HG02763 (cell line): Measurements from ENCODE around the gene FZD8.
A peak's percentile ranks its signal among the peaks of the same experiment; 100 is the strongest.

ENCODE experiments used
- ATAC-seq: cut with Tn5 transposase; IDR thresholded peaks from one replicate; pipeline ENCODE4 v1.9.1; 2021; ENCODE audit warnings: mild to moderate bottlenecking, moderate library complexity; ENCODE audit not compliant: unreplicated experiment

FZD8 gene

DNA sequence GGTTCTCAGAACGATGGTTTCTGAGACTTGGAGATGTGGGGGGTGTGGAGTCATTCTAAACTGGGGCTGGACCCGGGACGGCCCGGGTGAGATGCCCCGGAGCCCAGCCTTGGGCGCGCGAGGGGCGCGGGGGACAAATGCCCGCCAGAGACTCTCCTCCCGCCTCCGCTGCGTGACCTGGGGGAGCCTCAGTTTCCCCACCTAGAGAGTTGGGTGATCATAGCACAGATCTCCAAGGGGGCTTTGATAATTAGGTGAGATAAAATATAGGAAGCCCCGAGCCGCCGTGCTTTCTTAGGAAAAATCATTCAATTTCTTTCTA lies 658 bp upstream of the FZD8 start:
- ATAC-seq = no peak

DNA sequence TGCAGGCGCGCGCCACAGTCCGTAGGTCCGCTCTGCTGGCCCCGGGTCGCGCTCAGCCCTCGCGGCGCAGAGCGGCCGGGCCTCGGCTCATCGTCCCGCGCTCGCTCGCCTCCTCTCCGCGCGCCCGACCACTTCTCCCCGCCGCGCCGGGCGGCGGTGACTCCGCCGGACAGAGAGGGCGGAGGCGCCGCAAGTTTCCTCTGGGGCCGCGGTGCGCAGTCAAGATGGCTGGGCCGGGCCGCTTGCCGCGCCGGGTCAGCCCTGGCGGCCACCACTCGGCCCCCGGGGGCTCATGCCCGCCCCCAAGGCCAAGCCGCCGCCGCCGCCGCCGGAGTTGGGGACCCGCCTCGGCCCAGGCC lies 441 bp downstream of the FZD8 start:
- ATAC-seq = peak; percentile 23

DNA sequence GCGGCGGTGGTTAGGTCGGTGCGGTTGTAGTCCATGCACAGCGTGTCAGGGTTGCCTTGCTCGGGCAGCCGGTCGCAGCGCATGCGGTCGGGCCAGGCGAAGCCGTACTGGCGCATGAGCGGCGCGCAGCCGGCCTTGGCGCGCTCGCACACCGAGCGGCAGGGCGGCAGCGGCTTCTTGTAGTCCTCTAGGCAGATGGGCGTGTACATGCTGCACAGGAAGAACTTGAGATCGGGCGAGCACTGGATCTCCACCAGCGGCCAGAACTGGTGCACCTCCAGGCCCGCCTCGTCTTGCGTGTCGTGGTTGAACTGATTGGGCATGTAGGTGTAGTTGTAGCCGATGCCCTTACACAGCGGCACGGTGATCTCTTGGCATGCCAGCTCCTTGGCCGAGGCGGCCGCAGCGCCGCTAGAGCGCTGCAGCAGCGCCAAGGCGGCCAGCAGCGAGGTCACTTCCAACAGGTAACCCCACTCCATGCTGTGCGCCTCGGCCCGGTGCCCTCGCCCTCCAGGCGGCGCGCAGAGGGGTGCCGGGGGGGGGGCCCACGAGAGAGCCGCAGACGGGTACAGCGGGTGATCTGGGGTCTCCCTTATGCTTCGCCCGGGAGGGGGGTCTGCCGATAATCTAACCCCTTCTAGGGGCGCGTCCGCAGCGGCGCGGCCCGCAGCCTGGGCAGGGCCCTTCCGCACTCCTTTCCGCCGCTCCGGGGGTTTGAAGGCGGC lies 983 bp downstream of the FZD8 start:
- no peak for ATAC-seq

DNA sequence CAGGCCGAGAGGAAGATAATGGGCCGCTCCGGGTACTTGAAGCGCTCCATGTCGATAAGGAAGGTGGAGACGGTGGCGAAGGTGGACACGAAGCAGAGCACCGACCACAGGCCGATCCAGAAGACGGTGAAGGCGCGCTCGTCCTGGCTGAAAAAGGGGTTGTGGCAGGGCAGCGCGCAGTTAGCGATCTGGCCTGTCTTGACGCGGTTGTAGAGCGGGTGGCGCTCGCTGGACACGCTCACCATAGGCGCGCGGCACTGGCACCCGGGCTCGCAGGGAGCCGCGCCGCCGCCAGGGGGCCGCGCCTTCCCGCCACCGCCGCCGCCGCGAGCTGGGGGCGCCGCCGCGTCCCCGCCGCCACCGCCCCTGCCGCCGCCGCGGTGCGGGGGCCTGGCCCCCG lies 1.6 kb downstream of the FZD8 start:
- no peak for ATAC-seq

DNA sequence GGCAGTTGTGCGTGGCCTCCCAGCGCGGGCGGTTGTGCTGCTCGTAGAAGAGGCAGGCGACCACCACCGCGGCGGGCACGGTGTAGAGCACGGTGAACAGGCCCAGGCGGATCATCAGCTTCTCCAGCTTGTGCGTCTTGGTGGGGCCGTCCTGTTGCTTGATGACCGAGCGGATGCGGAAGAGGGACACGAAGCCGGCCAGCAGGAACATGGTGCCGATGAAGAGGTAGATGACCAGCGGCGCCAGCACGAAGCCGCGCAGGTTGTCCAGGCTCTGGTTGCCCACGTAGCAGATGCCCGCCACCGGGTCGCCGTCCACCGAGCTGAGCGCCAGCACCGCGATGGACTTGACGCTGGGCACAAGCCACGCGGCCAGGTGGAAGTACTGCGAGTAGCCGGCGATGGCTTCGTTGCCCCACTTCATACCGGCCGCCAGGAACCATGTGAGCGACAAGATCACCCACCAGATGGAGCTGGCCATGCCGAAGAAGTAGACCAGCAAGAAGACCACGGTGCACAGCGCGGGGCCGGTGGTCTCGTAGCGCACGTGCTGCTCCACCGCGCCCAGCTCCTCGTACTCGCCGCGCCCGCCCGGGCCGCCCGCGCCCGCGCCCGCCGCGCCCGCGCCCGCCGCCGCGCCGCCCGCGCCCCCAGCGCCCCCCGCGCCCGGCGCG lies 2.2 kb downstream of the FZD8 start:
- no peak for ATAC-seq

DNA sequence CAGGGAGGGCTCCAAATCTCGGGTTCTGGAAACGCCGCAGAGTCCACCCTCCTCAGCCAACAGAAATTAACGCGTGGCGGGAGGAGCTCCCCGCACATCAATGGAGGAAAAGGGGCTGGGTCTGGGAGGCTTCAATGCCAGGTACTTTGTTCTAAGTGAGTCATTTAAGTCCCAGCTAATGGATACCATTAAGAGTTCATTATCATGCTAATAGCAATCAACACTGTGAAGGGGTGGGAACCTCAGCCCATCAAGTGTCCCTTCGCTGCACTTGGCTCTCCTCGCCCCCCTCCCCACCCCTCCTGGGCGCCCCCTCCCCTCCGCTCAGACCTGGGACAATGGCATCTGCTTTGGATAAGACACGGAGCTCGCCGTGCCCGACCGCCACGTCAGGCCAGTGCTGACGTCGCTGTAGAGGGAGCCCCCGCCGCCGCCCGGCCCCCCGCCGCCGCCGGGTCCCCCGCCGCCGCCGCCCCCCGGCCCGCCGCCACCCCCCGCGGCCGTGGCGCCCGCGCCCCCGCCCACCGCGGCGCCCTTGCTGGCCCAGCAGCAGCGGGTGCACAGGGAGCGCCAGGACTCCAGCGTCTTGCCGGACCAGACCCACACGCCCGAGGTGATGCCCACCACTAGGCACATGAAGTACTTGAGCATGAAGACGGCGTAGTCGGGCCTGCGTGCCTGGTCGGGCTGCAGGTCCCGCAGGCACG lies 2.9 kb downstream of the FZD8 start:
- ATAC-seq = no peak

DNA sequence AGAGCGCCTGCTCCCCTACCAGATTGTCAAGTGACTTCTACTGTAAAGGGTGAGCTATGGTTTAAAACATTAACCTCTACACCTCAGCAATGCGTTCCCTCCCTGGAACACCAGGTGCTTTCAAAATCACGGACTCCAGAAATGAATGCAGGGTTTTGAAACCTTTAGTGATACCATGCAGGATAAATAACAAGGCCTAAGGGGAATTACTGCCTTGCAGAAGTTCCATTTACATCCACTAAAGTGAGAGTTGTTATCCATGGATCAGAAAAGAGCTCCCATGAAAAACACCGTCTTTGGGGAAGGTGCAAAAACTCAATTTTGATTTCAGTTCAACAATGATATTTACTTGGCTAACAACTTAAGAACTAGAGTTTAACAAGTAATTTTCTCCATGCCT lies 4.0 kb downstream of the FZD8 start:
- no peak for ATAC-seq

DNA sequence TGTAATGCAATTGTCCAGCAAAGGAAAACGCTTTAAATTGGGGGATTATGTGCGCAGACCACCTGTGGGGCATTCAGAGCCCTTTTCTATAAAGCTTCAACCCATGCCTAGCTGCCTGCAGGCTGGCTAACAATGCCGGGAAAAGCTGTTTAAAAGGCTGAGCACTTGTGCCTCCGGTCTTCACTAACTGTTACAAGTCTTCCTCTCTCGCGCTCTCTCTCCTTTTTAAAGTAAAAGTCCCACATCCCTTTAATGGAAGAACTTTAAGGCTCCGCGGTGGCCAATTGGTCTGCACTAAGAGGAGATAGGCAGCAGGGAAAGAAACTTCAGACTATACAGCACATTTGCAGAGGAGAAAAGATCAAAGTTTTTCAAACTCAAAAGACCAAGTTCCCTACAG lies 4.6 kb downstream of the FZD8 start:
- ATAC-seq = no peak

DNA sequence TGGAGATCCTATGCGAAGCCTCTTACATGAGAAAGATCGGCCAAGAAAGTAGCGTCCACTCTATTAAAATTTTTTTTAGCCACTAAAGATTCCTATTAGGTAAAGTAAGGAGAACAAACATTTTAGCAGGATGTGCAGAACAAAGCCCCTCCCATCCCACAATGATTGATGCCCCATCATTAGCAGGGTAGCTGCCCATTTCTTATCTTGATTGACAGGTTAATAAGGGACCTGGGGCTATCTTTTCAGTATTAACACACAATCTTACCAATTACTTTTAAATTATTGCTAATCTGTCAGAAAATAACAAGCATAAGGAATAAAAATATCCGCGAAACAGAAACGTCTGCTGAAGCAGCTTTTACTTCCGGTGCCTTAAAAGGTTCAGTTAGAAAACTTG lies 5.1 kb downstream of the FZD8 start:
- no peak for ATAC-seq

DNA sequence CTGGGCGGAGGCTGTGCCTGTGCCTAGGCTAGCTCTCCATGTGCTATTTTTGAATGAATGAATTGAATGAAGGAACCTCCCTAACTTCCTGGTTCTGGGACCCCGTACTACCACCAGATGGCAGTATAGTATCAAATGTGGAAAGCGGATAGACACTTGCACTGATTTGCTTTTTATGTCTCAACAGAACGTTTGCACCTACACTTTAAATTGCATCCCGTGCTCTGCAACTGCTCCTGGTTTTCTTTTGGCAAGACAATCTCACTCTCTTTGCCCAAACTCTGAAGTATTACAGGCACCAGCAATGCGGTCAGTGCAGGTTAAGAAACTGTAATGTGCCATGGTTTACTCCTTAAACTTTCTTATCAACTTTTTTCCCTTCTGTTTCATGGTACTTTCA lies 6.5 kb downstream of the FZD8 start:
- peak; percentile 50 for ATAC-seq

DNA sequence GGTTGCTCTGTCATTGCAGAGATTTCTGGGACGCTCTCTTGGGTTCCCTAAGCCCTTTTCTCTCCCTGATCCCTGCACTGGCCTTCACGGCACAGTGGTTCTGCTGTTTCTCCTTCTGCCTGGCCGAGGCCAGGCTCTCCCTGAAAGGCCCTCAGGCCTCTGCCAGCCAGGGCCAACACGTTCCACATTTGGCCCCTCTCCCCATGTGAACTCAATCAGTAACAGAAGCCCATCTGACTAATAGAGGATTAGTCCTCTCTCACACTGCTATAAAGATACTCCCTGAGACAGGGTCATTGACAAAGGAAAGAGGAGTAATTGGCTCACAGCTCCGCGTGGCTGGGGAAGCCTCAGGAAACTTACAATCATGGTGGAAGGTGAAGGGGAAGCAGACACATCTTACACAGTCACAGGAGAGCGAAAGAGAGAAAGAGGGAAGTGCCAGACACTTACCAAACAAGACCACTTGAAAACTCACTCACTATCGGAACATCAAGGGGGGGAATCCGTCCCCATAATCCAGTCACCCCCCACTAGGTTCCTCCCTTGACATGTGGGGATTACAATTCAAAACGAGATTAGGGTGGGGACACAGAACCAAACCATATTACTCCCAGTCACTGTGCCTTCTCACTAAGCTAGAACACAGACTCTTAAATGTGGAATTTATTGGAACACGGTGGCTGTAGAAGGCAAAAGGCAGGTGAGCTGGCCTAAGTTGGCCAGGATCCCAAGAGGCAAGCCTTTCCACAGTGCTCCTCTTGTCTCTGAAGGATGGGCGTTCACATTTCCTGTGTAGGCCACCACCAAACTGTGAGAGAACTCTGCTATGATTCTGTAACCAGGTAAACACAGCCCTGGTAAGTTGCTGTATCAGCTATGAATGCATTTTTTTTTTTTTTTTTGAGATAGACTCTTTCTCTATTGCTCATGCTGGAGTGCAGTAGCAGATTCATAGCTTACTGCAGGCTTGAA lies 8.8 kb downstream of the FZD8 start:
- ATAC-seq = no peak

DNA sequence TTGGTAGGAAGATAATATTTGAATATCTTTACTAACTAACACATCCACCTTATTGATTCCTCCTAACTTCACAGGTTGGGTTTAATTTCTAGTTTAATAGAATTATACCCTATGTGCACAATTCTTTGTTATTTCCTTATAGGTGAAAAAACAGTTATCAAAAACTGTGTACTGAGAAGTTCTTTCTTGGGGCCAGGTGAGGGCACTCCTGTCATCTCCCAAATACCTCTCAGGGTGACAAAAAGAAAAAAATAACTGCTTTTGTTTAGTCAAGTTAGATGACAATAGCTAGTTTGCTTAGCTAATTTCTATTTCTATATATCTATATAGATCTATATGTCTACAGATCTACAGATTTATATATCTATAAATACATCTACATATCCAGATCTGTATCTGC lies 10.1 kb downstream of the FZD8 start:
- ATAC-seq = no peak

DNA sequence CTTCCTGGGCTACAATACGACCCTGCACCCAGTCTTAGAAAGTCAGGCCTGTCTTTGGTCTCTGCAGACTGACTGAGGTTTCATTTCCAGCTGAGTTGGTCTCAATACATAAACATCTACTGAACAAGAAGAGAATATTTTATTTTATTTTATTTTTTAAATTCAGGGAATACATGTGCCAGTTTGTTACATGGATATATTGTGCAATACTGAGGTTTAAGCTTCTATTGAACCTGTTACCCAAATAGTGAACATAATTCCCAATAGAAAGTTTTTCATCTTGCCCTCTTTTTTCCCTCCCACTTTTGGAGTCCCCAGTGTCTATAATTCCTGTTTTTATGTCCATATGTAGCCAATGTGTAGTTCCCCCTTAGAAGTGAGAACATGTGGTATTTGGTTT lies 10.7 kb downstream of the FZD8 start:
- no peak for ATAC-seq

DNA sequence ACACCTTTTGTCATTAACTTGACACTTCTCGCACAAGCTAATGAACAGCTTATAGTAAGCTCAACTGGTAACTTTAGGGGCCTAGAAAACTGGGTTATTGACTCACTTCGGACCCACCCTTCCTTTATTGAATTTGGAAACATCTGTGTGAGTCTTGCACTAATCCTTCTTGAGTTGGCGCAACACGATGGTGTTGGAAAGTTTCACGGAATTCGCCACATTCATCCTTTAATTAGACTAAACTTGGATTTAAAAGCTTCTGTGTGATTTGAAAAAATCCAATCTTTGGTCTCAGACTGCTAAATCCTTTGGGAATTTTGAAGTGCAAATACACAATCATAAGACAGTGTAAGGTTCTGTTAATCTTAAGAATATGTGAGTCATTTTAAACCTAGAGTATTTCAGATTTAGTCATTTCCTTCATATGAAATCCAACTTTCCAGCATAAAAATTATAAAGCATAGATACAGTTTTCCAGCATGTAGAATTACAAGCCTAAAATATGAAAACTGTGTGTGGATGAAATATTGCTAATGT lies 15.1 kb downstream of the FZD8 start:
- no peak for ATAC-seq

DNA sequence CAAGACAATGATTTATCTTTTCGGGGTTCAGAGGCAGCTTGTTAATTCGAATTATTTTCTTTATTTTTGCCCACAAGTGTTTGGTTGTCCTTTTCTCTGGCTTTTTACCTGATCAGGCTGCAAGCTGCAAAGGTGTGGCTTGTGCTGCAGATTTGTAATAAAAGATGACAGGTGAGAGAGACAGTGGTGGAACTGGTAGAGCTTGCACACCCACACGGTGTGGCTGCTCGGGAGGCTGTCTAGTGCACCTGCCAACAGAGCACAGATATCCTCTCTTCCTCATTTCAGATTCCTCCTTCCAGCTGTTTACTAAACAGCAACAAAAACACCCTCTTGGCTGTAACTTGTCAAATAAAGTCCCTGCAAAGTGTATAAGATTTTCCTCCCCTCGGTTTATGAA lies 27.8 kb downstream of the FZD8 start:
- no peak for ATAC-seq

DNA sequence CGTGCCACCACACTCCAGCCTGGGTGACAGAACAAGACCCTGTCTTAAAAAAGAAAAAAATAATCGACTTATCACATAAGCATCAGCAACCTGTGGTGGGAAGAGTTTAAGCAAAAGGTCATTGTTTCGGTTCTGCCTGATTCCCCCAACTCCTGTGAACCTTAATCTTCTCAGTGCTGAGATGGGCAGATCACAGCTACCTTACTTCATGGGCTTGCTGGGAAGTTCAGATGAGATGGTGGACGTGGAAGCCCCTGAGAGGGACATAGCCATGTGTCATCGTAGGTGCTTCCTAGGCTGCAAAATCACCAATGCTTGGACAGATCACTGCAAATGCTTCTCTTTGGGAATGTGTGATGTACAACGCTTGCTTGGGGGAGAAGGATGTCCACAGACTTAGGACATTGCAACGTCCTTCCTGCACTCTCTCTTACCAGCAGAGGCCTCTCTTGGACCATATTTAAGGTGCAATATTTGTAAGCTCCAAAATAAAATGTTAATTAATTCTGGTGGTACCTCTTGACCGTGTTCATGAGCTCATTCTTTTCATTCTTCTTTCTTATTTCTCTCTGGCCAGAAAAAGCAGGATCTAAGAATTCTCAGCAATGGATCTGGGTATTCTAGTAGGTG lies 28.4 kb downstream of the FZD8 start:
- ATAC-seq = no peak

DNA sequence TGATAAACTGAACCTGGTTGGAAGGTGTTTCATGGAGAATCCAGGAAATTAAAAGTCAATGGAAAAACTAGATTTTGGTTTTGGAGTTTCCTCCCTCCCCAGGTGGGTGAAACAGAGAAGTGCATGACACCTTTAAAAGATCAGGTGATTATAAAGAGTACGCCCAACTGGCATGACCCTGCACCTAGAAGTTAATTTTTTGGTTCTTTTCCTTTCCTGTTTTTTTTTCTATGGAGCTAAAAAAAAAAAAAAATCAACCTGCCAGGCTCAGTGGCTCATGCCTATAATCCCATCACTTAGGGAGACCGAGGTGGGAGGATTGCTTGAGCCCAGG lies 29.0 kb downstream of the FZD8 start:
- ATAC-seq = no peak

DNA sequence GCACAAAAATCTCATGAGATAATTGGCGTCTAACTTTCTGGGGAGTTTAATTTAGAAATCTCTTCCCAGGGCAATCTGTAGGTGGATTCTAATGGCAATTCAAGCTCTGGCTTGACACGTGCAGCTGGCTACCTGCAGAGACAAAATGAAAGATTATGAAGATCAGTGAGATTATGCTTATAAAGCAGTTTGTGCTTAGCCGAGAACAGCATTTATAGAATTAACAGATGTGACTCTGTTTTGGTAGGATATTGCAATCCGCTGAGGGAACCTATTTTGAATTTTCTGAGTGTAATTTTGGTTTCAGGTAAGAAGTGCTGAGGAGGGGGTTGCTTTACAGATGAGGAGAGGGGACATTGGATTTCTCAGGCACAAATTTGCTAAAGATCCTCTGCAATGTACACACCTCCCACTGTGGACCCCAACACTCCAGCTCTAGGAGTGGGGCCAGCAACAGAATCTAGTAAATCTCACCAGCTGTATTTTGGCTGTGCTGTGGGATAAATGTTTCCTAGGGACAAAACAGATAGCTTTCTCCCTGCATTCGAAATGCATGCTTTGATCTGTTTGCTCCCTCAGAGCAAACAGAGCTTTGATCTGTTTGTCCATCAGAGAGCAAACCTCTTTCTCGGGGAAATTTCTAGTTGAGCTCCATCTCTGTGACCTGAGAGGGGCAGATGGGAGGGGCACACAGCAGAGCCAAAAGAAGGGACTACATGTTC lies 29.6 kb downstream of the FZD8 start:
- ATAC-seq = no peak

DNA sequence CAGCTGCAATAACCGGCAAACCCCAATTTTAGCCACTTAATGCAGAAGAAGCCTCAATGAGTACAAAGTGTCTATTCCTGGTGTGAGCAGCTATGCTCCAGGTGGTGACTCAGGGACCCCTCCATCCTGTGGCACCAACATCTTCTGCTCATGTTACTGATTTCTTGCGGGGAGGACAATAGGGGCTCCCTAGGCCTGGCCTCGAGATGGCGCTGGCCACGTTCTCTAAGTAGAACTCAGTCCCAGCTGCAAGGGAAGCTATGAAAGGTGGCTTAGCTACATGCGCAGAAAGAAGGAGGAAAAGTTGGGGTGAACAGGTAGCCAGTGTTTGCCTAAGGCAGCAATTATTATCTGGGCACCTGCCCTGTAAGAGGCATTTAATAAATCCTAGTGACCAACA lies 30.3 kb downstream of the FZD8 start:
- ATAC-seq = no peak

DNA sequence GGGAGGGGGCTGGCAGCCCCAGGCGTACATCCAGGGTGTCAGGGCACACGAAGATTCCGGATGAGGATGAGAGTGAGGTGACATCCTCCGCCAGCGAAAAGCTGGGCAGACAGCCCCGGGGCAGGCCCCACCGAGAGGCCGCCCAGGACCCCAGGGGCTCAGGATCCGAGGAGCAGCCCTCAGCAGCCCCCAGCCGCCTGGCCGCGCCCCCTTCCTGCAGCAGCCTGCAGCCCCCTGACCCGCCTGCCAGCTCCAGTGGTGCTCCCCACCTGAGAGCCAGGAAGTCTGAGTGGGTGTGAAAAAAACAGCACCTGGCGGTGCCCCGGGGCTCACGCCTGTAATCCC lies 33.8 kb downstream of the FZD8 start:
- no peak for ATAC-seq
